SK-N-SH (cell line): ENCODE measurements around the gene DGCR8.

Source experiments
- EP300 ChIP-seq, 2 experiments: IDR thresholded peaks; 2 replicates each; pipeline versions ENCODE4 v1.4.0 to v1.6.1; 2012; ENCODE audit warnings: borderline replicate concordance in 1 of 2, low read depth in 1 of 2, low read length in 1 of 2
- GABPA ChIP-seq: IDR thresholded peaks from 2 replicates; pipeline ENCODE4 v1.4.0; 2012; ENCODE audit warnings: low read depth, mild to moderate bottlenecking
- PBX3 ChIP-seq: IDR thresholded peaks from 2 replicates; pipeline ENCODE4; 2012
- POLR2AphosphoS5 ChIP-seq: IDR thresholded peaks from 2 replicates; pipeline ENCODE4 v1.6.1; 2012; ENCODE audit warnings: low read depth, low read length
- RXRA ChIP-seq: IDR thresholded peaks from 2 replicates; pipeline ENCODE4 v1.4.0; 2012; ENCODE audit warnings: low read depth, mild to moderate bottlenecking, borderline replicate concordance
- TAF1 ChIP-seq: IDR thresholded peaks from 2 replicates; pipeline ENCODE4 v1.6.1; 2012; ENCODE audit warnings: low read depth, mild to moderate bottlenecking, low read length, moderate library complexity, borderline replicate concordance
- USF2 ChIP-seq: fragments of 150-350 bp; IDR thresholded peaks from 2 replicates; pipeline ENCODE4 v1.6.1; 2017; ENCODE audit warnings: antibody characterized with exemption, low read length, low read depth, borderline replicate concordance

- TF ChIP-seq TAF1 (no peak), EP300 (IDR thresholded peaks at IDR 0.05; ENCODE audit: borderline replicate concordance in 1 of 2, low read depth in 1 of 2, low read length in 1 of 2) (no peak), USF2 (no peak), POLR2AphosphoS5 (no peak), RXRA (no peak), GABPA (no peak), PBX3 (no peak)
These were observed 8.2 kb downstream of the DGCR8 start for GRCh38 chr22:20088263-20088648.
